Stimulated activated CD8-positive, alpha-beta memory T cell treated with anti-CD3 and anti-CD28 coated beads, Interleukin-15, amount 100 ng/mL, for 4 hours (primary cell): ENCODE measurements around the gene RPL3.
A peak's percentile ranks its signal among the peaks of the same experiment; 100 is the strongest.

Source experiments
- DNase-seq, 2 donors: peaks; one replicate each; pipeline ENCODE4 v3.0.0-alpha.2; 2020; ENCODE audit warnings: low read depth in 2 of 2

The RPL3 gene

DNA sequence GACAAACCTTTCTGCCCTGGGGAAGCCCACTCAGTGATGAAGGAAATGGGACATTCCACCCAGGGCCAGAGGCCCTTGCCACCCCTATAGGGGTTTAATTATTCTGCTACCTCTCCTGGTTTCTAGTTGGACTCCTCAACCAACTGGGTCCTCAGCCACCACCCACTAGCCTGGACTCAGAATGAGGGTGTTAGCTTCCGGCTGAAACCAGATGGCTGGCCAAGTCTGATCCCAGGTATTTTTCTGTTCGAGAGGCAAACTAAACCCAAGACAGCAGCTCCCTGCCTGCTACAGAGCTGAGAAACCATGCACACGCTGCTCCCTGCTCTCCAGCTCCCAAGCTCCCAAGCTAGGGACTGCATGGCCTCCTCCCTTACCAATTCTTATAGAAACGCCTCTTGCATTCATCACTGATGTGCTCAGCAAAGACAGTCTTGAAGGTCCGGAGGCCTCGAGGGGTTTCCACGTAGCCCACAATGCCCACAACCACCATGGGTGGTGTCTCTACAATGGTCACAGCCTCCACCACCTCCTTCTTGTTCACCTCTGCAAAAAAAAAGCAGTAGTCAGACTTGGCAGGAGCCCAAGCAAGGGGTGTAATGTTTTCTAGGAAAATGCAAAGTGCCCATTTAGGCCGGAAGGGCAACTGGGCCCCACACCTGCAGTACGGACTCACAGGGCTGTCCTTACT, 2.2 kb downstream of the RPL3 start:
- no peak for DNase-seq

DNA sequence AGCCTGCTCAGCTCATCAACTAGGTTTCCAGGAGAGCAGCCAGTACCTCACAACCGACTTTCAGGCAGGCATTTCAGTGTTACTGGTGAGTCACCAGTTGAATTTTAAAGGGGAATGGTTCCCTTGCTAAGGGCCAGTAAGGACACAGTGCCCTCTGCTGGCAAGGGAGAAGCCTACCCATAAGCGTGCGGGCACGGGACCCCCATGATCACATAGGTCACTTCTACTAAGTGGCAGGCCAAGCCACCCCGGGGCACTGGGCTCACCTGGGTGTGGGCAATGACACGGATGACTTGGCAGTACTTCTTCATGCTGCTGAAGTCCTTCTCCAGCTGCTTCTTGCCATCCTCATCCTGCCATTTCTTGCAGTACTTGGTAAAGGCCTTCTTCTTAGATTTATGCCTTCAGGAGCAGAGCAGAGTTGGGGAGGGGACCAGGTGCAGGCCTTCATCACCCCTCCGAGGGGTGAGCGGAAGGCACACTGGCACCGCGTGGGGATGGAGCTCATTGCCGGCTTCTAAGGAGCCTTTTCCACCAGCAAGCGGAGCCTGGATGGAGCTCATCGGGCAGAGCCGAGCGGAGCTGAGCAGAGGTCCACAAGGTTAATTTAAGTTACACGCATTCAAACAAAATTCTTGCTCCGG, 2.9 kb downstream of the RPL3 start:
- peak; percentile 46 to 60 for DNase-seq

DNA sequence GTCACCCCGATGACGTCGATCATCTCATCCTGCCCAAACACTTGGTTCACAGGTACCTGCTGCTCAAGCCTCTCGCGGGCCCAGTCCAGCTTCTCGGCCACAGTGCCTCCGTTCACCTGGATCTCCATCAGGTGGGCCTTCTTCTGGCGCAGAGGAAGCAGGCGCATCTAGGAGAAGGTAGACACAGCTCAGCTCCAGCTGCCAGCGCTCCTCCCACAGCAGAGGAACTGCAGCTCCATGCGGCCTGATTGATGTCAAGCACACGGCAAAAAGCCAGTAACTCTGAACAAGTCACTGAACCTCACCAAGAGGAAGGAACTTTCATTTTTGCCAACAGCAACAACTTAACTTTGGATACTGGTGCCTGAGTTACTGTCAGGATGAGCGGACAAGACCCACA, 4.0 kb downstream of the RPL3 start:
- no peak for DNase-seq

DNA sequence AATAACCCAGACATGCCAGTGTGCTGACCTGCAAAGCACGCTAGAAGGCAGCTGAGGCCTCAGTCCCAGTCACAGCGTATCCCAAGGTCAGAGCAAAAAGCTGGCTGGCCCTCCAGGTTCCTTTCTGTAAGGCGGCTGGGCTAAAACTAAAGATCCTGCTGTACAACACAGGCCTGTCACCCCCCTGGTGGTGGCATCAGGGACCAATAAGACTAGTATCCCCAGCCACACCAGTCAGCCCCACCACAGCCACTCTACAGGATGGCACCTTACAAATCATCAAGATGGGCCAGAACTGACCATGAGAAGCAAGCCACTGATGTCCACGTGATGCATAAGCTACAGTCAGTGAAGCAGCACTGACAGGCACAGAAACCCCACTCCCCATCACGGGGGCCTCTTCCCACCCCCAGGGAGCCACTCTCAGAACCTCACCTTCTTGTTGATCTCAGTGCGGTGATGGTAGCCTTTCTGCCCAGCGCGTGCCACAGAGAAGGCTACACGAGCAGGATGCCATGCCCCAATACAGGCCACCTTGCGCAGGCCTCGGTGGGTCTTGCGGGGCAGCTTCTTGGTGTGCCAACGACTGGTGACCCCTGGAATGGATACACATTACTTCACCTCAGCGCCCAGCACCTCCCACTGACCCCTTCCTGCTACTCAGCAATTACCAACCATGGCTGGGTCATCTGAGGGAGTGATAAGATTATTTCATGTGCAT, 5.0 kb downstream of the RPL3 start:
- DNase-seq = no peak

DNA sequence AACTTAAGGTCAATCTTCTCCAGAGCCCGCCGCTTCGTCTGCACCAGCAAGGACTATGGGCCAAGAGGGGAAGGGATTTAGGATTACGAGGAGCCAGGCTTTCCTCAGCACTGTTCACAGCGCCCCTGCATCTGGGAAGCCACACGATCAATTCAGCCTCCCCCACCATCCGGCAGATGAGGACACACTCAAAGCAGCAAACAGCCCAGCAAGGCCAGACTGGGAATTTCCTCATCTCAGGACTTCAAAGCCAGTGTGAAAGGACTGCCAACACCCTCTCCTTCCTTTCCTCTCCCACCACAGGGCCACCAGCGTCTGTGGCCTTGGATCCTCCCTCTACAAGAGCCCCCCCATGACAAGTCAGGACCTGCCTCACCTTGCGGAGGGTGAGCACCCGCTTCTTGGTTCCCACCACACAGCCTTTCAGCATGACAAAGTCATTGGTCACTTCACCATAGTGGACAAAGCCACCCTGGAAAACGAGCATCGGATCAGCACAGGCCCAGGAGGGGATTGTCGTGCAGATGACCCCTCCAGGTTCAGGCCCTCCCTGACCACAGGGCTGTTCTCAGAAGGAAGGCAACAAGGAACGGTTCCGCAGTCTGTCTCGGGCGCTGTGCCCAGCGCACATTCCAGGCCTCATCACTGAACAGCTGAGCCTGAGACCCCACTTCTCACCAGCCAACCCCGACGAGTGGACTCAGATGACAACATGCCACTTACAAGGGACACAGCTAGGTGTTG, 6.0 kb downstream of the RPL3 start:
- DNase-seq = no peak

DNA sequence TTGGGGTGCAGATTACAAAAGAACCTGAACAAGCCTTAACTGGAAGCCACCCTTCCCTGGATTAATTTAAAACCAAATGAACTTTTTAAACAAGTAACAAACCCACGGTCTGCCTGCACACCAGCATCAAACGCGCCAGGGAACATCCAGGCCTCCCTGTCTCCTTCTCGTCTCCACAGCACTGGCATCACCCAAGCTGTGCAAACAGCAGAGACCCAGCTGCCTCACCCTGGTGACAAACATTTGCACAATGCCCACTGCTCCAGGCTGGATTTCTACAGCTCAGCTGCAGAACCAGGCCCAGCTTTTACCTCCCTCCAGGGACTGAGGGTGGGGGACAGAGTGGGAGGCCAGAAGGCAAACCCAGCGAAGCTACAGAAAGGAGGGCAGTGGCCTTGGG, 7.0 kb downstream of the RPL3 start:
- no peak for DNase-seq

DNA sequence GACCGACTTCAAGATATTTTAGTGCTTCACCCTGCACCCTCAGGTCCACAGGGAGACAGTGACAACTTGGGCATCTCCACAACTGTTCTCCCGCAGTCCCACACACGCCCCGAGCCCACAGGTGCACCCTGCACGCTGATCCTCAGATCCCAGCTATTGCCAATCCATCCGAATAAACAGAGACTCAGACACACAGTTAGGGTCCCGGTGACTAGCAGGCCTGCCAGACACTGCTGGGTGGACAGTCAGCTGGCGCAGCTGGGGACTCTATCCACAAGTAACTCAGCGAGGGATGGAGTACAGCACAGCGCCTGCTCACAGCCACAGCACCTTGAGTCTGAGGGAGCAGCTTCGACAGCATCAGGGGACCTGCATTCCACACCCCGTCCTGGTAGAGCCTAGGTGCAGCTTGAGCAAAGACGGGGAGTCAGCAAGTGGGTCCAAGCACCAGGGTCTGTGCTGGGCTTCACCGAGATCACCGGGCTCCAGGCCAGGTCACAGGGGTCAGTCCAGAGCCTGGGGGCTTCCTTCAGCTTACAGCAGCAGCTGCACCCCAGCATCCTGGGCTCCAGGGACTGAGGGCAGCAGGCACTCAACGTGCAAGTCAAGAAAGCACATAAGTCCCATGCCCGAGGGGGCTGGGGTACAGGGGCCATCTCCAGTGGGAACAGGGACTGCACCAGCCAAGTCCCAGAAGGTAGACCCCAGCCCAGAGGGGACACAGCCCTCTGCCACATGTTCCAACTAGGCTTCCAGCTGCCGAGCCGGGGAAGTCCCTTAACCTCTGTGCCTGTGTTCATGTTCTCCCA, 7.6 kb downstream of the RPL3 start:
- no peak for DNase-seq

DNA sequence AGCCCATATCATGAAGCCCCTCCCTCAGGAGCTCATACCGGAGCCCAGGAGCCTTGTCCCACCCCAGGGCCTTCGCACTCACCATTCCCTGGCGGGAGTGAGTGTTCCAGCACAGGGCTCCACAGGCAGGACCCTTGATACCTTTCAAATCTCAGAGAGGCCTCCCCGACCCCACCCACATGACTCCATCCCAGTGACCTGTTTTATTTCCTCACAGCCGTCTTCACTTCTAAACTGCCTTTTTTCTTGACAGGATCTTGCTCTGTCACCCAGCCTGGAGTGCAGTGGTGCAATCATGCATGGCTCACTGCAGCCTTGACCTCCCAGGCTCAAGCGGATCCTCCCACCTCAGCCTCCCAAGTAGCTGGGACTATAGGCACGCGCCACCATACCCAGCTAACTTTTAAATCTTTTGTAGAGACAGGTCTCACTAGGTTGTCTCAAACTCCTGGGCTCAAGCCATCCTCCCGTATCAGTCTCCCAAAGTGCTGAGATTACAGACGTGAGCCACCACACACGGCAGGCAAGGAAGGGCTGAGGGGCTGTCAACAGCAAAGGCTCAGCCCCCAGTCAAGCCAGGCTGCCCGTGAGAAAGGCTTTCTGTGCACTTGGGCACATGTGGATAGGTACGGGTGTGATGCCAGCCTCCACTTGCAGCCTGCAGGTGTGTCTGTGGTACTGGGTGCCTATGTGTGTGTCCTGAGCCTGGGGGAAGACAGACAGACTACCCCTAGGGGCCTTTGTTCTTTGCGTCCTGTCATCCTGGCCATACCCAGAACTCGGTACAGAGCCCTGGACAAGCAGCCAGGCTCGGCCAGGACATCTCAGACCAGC, 9.3 kb downstream of the RPL3 start:
- no peak for DNase-seq

DNA sequence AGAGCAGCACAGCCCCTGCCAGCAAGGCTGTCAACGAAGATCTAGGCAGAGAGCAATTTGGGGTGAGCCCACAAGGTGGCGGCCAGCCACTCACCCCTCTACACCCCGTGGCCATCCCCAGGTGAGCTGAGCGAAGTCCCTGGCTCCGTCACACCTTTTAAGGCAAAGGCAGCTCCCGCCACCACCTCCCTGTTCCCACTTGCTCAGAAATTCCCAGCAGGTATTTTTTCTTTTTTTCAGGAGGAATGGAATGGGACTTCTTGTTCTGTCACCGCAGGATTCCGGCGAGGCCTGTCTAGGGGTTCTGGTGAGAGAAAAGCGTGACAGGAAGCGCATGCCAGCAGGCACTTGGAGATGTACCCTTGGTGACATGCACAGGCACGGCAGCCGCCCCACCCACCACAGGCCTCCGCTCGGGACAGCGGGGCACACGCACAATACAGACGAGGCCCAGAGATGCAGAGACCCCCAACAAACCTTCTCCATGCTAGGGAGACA, 10.0 kb downstream of the RPL3 start:
- no peak for DNase-seq

DNA sequence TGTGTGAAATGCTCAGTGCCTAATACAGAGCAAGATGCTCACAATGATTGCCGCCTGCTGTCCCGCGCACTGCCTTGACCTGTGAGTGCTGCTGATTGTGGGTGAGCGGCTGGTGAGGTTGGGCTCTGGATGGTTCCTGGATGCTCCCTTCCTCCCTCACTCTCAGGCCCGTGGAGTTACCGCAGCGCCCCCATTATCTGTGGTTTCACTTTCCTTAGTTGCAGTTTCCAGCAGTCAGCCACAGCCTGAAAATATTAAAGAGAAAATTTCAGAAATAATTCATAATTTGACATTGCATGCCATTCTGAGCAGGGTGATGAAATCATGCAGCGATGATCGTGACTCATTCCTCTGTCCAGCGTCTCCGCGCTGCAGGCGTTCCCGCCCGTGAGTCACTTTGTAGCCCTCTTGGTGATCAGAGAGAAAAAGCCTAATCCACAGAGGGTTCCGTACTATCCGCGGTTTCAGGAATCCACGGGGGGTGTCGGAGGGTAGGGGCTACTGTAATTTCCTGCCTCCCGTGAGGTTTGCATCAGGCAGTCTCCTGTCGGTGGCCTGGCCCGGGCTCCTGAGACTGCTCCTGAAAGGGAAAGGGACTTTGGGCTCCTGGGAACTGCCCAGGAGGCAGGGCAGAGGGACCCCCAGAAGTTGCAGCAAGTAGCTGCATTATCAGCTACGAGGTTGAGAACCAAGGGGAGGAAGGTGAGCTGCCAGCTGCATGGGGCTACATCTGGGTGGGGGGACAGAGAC, 10.6 kb downstream of the RPL3 start:
- DNase-seq = no peak

DNA sequence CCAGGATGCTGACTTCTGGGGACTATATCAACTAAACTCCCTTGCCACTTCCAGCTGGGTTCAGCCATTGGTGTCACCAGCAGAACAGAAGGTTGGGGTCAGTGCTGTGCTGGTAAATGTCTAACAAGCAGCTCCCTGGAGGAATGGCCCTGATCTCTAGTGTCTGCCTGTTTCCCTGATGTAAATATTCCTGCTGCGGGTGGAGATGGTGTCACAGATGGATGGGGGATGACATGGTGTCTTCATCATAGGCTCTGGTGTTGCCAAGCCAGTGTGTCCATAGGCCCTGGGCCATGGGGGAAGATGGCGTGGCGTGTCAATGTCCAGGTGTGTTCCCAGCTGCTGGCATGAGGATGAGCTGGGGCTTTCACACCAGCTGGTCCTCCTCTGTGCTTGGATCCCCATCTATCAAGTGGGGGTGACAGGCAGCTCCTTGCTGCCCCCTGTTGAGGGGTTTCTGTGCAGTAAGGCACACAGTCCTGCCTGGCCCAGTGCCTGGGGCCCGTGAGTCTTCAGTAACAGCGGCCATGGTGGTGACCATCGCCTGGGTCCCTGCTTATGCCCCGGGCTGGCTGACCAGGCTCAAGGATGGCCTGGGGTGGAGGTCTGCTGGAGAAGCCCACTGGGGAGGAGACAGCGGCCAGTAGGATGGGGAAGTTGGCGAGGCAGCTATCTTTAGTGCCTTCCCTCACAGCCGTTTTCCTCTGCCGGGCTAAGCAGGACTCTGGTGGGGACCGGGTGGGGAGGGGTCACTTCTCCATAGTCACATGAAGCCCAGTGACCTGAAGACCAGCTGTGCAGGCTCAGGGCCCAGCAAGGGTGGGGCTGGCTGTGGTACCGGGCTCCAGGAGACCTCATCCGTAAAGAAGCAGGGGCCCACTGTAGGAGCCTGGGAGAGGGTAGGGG, 12.7 kb downstream of the RPL3 start:
- DNase-seq = no peak

DNA sequence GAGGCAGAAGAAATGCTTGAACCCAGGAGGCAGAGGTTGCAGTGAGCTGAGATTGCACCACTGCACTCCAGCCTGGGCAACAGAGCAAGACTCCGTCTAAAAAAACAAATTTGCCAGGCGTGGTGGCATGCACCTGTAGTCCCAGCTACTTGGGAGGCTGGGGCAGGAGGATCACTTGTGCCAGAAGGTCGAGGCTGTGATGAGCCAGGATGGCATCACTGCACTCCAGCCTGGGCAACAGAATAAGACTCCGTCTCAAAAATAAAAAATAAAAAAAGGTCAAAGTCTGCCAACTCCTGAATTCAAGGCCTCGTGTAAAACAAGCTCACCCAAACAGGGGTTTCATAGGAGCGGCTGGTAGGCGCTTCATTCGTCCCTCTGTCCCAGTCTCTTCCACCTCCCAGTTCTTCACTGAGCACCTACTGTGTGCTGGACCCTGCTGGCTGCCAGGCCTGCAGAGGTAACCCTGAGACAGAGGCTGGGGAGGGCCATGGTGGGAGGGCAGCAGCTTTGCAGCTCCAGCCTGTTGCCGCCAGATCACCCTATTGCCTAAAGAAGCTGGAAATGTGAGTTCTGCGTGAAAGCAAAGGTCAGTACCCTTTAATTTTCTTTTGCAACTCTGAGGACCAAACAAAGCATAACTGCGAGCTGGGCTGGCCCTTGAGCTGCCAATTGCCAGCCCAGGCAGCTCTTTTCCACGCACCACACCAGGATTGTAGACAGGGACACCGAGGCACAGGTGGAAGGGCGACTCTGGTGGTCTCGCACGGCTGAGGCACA, 15.3 kb downstream of the RPL3 start:
- no peak for DNase-seq

DNA sequence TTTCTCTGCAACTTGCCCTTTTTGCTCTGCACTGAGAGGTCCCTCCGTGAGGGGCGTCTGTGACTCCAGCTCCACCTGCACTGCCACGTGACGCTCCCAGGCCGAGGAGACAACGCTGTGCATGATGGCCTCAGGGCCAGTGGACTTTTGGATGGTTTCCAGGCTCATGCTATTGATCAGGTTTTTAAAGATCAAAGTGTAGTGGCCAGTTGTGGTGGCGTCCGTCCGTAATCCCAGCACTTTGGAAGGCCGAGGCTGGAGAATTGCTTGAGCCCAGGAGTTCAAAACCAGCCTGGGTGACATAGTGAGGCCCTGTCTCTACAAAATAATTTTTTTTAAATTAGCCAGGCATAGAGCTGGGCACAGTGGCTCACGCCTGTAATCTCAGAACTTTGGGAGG, 16.1 kb downstream of the RPL3 start:
- no peak for DNase-seq

DNA sequence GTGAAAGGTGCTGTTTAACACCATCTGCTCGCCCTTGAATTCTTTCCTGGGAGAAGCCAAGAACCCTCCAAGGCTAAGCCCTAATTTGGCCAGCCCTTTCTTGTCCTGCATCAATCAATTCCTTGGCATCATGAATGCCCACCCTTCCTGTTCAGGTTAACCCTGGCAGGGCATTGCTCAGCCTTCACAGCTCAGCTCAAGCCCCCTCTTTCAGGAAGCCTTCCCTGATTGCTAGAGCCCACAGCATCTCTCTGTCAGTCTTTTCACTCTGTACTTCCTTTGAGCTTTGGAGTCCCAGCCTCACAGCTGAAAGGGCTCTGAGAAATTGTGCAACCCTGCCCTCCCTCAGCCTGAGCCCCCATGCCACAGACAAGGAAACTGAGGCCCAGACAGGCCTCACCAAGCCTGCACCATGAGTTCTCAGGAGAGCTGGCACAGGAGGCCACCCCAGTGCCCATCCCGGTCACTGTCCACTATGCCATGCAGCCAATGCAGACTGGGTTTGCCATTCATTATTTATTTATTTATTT, 16.9 kb downstream of the RPL3 start:
- DNase-seq = no peak

DNA sequence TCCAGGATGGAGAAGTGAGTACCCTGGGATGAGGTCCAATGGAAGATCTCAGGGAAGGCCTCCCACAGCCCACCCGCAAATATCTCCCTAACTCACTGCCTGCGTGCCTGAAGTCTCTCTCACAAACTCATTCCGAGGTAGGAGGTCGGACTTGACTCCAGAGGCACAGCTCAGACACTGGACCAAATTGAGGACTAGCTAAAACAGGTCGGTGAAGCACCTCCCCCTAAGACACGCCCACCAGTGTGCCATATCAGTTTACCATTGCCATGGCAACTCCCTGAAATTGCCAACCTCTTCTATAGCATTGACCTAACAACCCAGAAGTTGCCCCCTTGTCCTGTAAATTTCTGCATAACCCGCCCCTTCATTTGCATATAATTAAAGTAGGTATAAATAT, 17.5 kb downstream of the RPL3 start:
- no peak for DNase-seq

DNA sequence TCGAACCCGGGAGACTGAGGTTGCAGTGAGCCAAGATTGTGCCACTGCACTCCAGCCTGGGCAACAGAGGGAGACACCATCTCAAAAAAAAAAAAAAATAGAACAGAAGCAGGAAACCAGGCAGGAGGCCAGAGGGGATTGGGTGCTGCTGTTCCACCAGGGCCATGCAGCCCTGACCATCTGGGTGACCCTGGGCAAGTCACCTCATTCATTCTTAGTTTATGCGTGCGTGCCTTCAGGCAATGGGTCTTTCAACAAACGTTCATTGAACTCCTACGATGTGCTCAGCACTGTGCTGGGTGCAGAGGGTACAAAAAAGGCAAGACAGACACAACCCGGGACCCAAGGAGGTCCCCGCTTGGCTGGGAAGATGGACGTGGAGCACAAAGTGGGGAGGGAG, 18.3 kb downstream of the RPL3 start:
- no peak for DNase-seq

DNA sequence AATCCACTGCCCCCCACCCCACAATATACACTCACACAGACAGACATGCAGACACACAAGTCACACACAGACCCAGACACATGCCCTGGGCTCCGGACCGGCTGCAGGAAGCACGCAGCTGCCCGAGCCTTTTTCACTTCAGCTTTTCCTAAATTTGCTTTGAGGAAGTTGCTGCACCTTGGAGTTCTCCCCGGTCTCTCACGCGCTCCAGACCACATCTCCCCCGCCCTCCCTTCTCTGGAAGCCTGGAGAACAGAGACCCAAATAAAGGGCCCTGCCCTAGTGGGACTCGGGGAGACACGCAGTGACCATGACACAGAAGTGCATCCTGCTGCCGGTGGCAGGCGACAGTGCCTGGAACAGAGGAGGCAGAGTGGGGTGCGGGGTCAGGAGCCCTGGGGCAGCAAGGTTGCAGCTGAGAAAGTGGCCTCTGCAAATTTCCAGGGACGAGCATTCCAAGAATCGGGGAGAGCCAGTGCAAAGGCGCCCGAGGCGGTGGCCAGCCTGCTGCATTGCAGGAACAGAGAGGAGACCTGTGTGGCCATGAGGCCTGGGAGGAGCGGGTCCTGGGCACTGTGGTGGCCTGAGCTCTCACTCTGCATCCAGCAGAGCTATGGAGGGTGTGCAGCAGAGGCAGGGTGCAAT, 19.1 kb downstream of the RPL3 start:
- no peak for DNase-seq
